ENCODE measurements around the gene PC.
"Not testable (repeated sequence)": the region's sequence is repeated elsewhere in the genome, so short reads cannot be mapped to it uniquely, and the experiment has no call there.

Gene PC

GRCh38 chr11:66842896-66843775, 115.0 kb downstream of the PC start, which contains the start of gene RCE1:
Gene RCE1 (plus strand): TSS chr11:66843441. CDS start chr11:66843456, 15 bp downstream.
- peak; percentile 73 to 78 for DNase-seq (ENCODE audit: low read depth in 2 of 2)

- no peak for DNase-seq (ENCODE audit: low read depth in 2 of 2)
Measured at GRCh38 chr11:66842501-66842895, 115.7 kb downstream of the PC start.

- no peak for DNase-seq (ENCODE audit: low read depth in 2 of 2)
Measured at GRCh38 chr11:66841861-66842260, 116.3 kb downstream of the PC start.

- no peak for DNase-seq (ENCODE audit: low read depth in 2 of 2)
Measured at GRCh38 chr11:66840317-66841091, 117.7 kb downstream of the PC start.

GRCh38 chr11:66835768-66836405, 122.3 kb downstream of the PC start:
- no peak for DNase-seq (ENCODE audit: low read depth in 2 of 2)

GRCh38 chr11:66834943-66835342, 123.2 kb downstream of the PC start:
- no peak for DNase-seq (ENCODE audit: low read depth in 2 of 2)

- DNase-seq (ENCODE audit: low read depth in 2 of 2), result no peak
Measured at GRCh38 chr11:66834539-66834845, 123.7 kb downstream of the PC start.

GRCh38 chr11:66824573-66824972, 133.6 kb downstream of the PC start:
- DNase-seq (ENCODE audit: low read depth in 2 of 2), result not testable (repeated sequence)

- no peak for DNase-seq (ENCODE audit: low read depth in 2 of 2)
Measured at GRCh38 chr11:66823700-66824099, 134.5 kb downstream of the PC start.

GRCh38 chr11:66820901-66821300, 137.3 kb downstream of the PC start:
- no peak for DNase-seq (ENCODE audit: low read depth in 2 of 2)

- DNase-seq (ENCODE audit: low read depth in 2 of 2), result no peak
Measured at GRCh38 chr11:66820381-66820780, 137.8 kb downstream of the PC start.

- DNase-seq (ENCODE audit: low read depth in 2 of 2), result no peak
Measured at GRCh38 chr11:66818231-66818955, 139.8 kb downstream of the PC start.

GRCh38 chr11:66815646-66816045, 142.5 kb downstream of the PC start:
- no peak for DNase-seq (ENCODE audit: low read depth in 2 of 2)

GRCh38 chr11:66814678-66815077, 143.5 kb downstream of the PC start:
- DNase-seq (ENCODE audit: low read depth in 2 of 2), result no peak

GRCh38 chr11:66810576-66811185, 147.5 kb downstream of the PC start:
- no peak for DNase-seq (ENCODE audit: low read depth in 2 of 2)

- DNase-seq (ENCODE audit: low read depth in 2 of 2), result no peak
Measured at GRCh38 chr11:66809592-66809991, 148.6 kb downstream of the PC start.

GRCh38 chr11:66800720-66801428, 157.3 kb downstream of the PC start:
- no peak for DNase-seq (ENCODE audit: low read depth in 2 of 2)

GRCh38 chr11:66799815-66800214, 158.4 kb downstream of the PC start:
- not testable (repeated sequence) for DNase-seq (ENCODE audit: low read depth in 2 of 2)
